ENCODE data around the gene GPR161. TPM values are rescaled to one million over a fixed set of nuclear protein-coding genes. Genes with fewer than 3 reads are reported as not detected.
"Not testable (repeated sequence)": the region's sequence is repeated elsewhere in the genome, so short reads cannot be mapped to it uniquely, and the experiment has no call there.

Gene GPR161
- 1 to 10 TPM in 3 of 4 donors, under 1 TPM in 1; 0.60 to 3.3 (median 2.8) TPM for total RNA-seq

DNA sequence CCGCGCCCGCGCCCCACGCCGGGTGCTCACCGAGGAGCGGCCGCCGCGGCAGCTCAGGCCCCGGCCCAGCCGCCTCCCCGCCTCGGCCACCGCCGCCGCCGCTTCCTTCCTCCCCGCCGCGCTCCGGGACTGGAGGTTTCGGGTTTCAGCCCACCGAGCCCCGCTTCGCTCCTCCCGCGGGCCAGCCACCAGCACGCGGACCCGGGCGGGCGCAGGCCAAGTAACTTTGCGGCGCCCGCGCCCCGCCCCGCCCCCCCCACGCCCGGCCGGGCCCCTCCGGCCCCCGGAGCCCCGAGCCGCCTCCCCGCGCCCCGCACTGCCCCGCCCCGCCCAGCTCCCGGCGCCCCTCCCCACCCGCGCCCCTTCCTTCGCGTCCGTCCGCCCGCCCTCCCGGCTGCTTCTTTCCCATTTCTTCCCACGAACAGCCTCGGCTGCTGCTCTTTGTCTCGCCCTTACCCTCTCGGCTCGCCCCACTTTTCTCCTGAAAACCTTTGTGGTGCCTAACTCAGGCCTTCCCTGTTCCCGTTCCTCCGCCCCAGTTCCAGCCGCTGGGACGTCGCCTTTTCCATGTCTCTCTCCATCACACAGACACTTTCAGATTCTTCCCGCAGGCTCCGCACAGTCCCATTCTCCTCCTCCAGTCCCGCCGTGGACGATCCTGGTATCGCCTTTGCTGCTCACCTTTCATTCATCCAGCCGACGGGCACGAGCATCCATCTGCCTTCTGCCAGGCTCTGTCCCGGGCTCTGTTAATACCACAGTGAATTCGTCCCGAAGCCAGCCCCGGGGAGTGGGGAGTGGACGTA lies at the start of gene GPR161:
GPR161 (minus strand) TSS at position 222 of the 806 bp plus-strand sequence. CDS start 32,080 bp downstream, outside the sequence.
- 1 to 3% methylated on average over 12 to 30 of the region's 86 CpGs for WGBS, 2 donors (ENCODE audit: low coverage in 1 of 2)
- in situ Hi-C loops (cut with MboI; ENCODE audit: low pct_ligation_motif_present in 1 of 4, low pct_unique_long_range_greater_than_20kb in 1 of 4, low sequenced_read_pairs in 3 of 4) = no loop called here

GRCh38 chr1:168181063-168181720 lies 44.5 kb upstream of the GPR161 start:
- in situ Hi-C loops (cut with MboI; ENCODE audit: low pct_ligation_motif_present in 1 of 4, low pct_unique_long_range_greater_than_20kb in 1 of 4, low sequenced_read_pairs in 3 of 4); DNase-seq; H3K27ac ChIP-seq; H3K36me3 ChIP-seq; H3K27me3 ChIP-seq; H3K4me3 ChIP-seq; intact Hi-C loops (cut with DNase I; ENCODE audit: low total_unique reads); H3K9me3 ChIP-seq: not testable (repeated sequence)
- peaks cover 2 to 26% (median 13%) of the 10 kb centered on the region in 4 donors for H3K4me1 ChIP-seq
- WGBS, 2 donors (ENCODE audit: low coverage in 1 of 2) = 97 to 98% methylated on average over 14 to 15 of the region's 15 CpGs

More for the DNA sequence above, at the start of gene GPR161:
- TF ChIP-seq POLR2AphosphoS5 (IDR thresholded peaks at IDR 0.05) (no peak), POLR2A (IDR thresholded peaks at IDR 0.05) (no peak), EP300 (IDR thresholded peaks at IDR 0.05; ENCODE audit: low read depth) (no peak)
- TF ChIP-seq, protein P1, sequence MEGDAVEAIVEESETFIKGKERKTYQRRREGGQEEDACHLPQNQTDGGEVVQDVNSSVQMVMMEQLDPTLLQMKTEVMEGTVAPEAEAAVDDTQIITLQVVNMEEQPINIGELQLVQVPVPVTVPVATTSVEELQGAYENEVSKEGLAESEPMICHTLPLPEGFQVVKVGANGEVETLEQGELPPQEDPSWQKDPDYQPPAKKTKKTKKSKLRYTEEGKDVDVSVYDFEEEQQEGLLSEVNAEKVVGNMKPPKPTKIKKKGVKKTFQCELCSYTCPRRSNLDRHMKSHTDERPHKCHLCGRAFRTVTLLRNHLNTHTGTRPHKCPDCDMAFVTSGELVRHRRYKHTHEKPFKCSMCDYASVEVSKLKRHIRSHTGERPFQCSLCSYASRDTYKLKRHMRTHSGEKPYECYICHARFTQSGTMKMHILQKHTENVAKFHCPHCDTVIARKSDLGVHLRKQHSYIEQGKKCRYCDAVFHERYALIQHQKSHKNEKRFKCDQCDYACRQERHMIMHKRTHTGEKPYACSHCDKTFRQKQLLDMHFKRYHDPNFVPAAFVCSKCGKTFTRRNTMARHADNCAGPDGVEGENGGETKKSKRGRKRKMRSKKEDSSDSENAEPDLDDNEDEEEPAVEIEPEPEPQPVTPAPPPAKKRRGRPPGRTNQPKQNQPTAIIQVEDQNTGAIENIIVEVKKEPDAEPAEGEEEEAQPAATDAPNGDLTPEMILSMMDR (IDR thresholded peaks at IDR 0.05) = no peak
- Histone ChIP-seq H3K27ac (peak within 1 kb of the TSS; percentile 64 to 86 (median 80)), H3K36me3 (no peaks in the 10 kb centered on the region), H3K27me3 (peaks cover 5% of the 10 kb centered on the region), H3K4me1 (peaks cover 13 to 29% (median 24%) of the 10 kb centered on the region in 4 donors), H3K9me3 (no peaks in the 10 kb centered on the region), H3K4me3 (peak within 1 kb of the TSS; percentile 55 to 81 (median 69))
- peak; percentile 44 for DNase-seq
- intact Hi-C loops (cut with DNase I; ENCODE audit: low total_unique reads) = loop anchor here (5.0 kb wide), 1 partner anchor 45 kb away; no protein-coding TSS in a partner anchor

GRCh38 chr1:168180148-168180524 lies 43.4 kb upstream of the GPR161 start:
- no peak for TF ChIP-seq POLR2AphosphoS5 (IDR thresholded peaks at IDR 0.05)
- no peak for DNase-seq

GRCh38 chr1:168179438-168180147 lies 42.9 kb upstream of the GPR161 start:
- peak overlapping the region; percentile 42 to 78 (median 63) for H3K4me3 ChIP-seq
- H3K27ac ChIP-seq = peak overlapping the region; percentile 90 to 97 (median 93)
- no peaks in the 10 kb centered on the region for H3K36me3 ChIP-seq
- DNase-seq = no peak
- no peak for TF ChIP-seq EP300 (IDR thresholded peaks at IDR 0.05; ENCODE audit: low read depth)
- no peak for TF ChIP-seq POLR2AphosphoS5 (IDR thresholded peaks at IDR 0.05)
- TF ChIP-seq POLR2A (IDR thresholded peaks at IDR 0.05) = no peak
- TF ChIP-seq, protein P1 (IDR thresholded peaks at IDR 0.05) = peak in 1 of 5 experiments; percentile 5
- intact Hi-C loops (cut with DNase I; ENCODE audit: low total_unique reads) = no loop called here
- 3 to 8% methylated on average over 11 to 20 of the region's 20 CpGs for WGBS, 2 donors (ENCODE audit: low coverage in 1 of 2)
- in situ Hi-C loops (cut with MboI; ENCODE audit: low pct_ligation_motif_present in 1 of 4, low pct_unique_long_range_greater_than_20kb in 1 of 4, low sequenced_read_pairs in 3 of 4) = no loop called here
- no peaks in the 10 kb centered on the region for H3K9me3 ChIP-seq
- no peaks in the 10 kb centered on the region for H3K27me3 ChIP-seq
- peaks cover 2 to 26% (median 13%) of the 10 kb centered on the region in 4 donors for H3K4me1 ChIP-seq

More at GRCh38 chr1:168180148-168180524, 43.4 kb upstream of the GPR161 start:
- Histone ChIP-seq H3K4me3 (peak overlapping the region in 3 of 4 donors; percentile 59 to 78 (median 67)), H3K4me1 (peaks cover 2 to 26% (median 13%) of the 10 kb centered on the region in 4 donors), H3K36me3 (no peaks in the 10 kb centered on the region), H3K27ac (peak overlapping the region; percentile 90 to 97 (median 93)), H3K27me3 (no peaks in the 10 kb centered on the region), H3K9me3 (no peaks in the 10 kb centered on the region)
- intact Hi-C loops (cut with DNase I; ENCODE audit: low total_unique reads) (no loop called here), in situ Hi-C loops (cut with MboI; ENCODE audit: low pct_ligation_motif_present in 1 of 4, low pct_unique_long_range_greater_than_20kb in 1 of 4, low sequenced_read_pairs in 3 of 4) (no loop called here)
- WGBS, 2 donors (ENCODE audit: low coverage in 1 of 2) = 30 to 31% methylated on average over 2 of the region's 2 CpGs
